IPS-20b (cell line): ENCODE data around the gene ERI3.

ENCODE experiments used
- H3K27ac ChIP-seq: one replicate; pipeline ENCODE4 v1.5.1; 2013; ENCODE audit warnings: low read length
- H3K27me3 ChIP-seq: 2 replicates; pipeline ENCODE4 v1.6.1; 2013; ENCODE audit warnings: mild to moderate bottlenecking, low read length, inconsistent platforms; ENCODE audit not compliant: insufficient read depth
- H3K36me3 ChIP-seq: 2 replicates; pipeline ENCODE4 v1.6.1; 2013; ENCODE audit warnings: low read depth, mild to moderate bottlenecking, inconsistent platforms, low read length, moderate library complexity; ENCODE audit not compliant: insufficient read depth
- H3K4me1 ChIP-seq: 2 replicates; pipeline ENCODE4 v1.6.1; 2013; ENCODE audit warnings: mild to moderate bottlenecking, control low read depth, inconsistent platforms, low read length, moderate library complexity; ENCODE audit not compliant: insufficient read depth
- H3K4me3 ChIP-seq: 2 replicates; pipeline ENCODE4 v1.5.1; 2013; ENCODE audit warnings: mild to moderate bottlenecking, low read length, inconsistent platforms
- H3K9ac ChIP-seq: 2 replicates; pipeline ENCODE4 v1.6.1; 2013; ENCODE audit warnings: low read depth, mild to moderate bottlenecking, inconsistent platforms, low read length, moderate library complexity
- H3K9me3 ChIP-seq: 2 replicates; pipeline ENCODE4 v1.6.1; 2013; ENCODE audit warnings: mild to moderate bottlenecking, low read depth, low read length, inconsistent platforms; ENCODE audit not compliant: insufficient read depth

Gene ERI3

DNA sequence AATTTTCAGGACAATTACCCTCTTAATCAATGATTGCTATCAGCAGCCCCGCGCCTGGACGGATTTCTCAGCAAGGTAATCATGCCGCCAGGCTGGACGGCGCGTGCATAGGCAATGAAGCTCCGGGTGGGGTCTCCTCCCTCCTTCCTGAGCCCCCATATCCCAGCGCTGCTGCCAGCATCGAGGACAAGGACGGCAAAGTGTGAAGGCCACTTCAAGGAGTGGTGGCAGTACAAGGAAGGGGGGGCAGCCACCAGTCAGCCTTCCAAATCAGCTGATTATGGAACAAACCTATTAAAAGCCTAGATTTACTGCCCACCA, 90.6 kb downstream of the ERI3 start:
- Histone ChIP-seq H3K27me3 (no peaks in the 10 kb centered on the region), H3K36me3 (no peaks in the 10 kb centered on the region), H3K9ac (no peak overlapping the region), H3K9me3 (no peaks in the 10 kb centered on the region), H3K27ac (no peak overlapping the region), H3K4me3 (no peak overlapping the region), H3K4me1 (peaks cover 9% of the 10 kb centered on the region; the same call in 1 of the 2 replicates)

DNA sequence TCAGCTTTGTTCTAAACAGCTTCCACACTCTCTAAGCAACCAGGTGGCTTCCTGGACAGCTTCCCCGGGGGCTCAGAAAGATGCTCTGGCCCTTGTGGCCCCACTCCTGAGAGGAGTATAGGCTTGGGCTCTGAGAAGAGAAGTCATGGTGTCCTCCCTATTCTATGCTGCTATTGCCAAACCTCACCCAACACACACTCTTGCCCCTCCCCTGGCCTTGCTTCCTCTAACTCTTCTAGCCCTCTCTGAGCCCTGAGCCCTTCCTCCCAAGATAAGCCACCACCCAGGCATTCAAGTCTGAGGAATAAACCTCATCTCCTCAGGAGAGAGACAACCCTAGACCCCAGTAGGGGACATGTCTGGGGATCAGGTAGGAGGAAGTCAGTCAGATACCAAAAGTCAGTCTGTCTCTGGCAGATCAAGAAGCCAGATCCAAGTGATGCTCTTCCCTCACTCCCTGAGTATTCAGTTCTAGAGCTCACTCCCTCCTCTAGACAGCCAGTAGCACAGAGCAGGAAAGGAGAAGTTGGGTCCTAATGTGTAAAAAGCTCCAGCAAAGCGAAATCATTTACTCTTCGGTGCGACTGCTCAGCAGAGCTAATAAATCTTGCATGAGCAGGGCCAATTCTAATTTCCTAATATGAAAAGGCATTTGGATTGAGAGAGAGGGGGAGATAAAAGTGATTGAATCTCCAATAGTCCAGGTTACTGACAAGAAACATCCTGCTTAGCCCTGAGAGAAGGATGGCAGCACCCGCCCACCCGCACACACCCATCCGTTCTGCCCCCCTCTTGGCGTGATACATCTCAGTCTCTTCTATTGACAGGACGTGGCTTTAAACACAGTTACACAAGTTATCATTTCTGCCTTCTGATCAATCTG, 91.2 kb downstream of the ERI3 start:
- no peaks in the 10 kb centered on the region for H3K27me3 ChIP-seq
- H3K36me3 ChIP-seq, result no peaks in the 10 kb centered on the region
- H3K4me1 ChIP-seq, result peaks cover 9% of the 10 kb centered on the region; the same call in 1 of the 2 replicates
- no peaks in the 10 kb centered on the region for H3K9me3 ChIP-seq
- no peak overlapping the region for H3K4me3 ChIP-seq
- H3K9ac ChIP-seq, result no peak overlapping the region
- no peak overlapping the region for H3K27ac ChIP-seq

DNA sequence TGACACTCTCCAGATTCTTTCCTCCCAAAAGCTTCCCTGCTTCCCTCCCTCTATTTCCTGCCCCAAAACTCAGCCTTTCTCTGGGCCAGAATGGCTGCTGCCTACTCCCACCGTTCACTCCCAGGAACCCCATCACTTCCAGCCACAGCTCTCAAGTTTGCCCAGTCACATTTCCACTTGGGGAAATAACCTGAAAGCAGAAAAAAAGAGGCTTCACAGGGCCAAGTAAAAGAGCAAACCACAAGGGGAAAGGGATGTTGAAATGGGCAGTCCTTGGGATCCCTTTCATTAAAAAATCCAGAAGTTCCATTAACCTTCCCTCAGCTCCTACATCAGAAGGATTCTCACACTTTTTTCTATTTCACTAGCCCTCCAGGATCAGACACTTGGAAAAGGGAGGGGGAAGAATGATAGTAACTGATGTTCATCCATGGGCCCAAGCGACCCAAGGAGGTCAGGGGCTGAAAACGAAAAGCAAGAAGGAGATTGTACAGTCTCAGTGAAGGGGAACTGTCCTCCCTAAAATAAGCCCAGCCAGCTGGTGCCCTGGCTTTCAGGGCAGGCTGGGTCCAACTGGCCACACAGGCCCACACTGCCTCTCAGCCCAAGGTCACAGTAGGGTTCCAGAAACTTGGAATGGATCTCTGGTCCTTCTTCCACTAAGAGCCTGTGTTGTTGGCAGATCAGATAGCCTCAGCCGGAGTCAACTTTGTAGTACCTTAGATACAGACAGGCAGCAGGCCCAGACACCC, 92.1 kb downstream of the ERI3 start:
- Histone ChIP-seq H3K9ac (no peak overlapping the region), H3K4me1 (peaks cover 9% of the 10 kb centered on the region; the same call in 1 of the 2 replicates), H3K27me3 (no peaks in the 10 kb centered on the region), H3K4me3 (no peak overlapping the region), H3K9me3 (no peaks in the 10 kb centered on the region), H3K36me3 (no peaks in the 10 kb centered on the region), H3K27ac (no peak overlapping the region)

DNA sequence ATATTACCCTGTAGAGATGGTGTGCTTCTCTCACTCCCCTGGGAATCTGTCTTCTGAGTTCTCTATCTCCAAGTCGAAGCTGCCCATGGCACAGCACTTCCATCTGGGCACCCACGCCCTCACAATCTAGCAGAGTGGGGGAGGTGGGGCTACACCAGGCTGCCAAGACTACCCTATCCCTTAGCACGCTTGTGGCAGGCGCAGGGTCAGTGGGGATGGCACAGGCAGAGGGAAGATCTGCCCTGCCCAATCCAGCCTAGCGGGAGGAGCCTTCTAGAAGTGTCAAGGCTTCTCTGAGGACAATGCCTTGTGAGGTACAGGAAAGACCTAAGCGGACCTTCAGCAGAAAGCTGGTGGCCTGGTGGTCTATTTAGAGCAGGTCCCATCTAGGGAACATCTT, 92.6 kb downstream of the ERI3 start:
- no peaks in the 10 kb centered on the region for H3K9me3 ChIP-seq
- peaks cover 9% of the 10 kb centered on the region; the same call in 1 of the 2 replicates for H3K4me1 ChIP-seq
- H3K36me3 ChIP-seq, result no peaks in the 10 kb centered on the region
- H3K27ac ChIP-seq, result no peak overlapping the region
- no peaks in the 10 kb centered on the region for H3K27me3 ChIP-seq
- H3K4me3 ChIP-seq, result no peak overlapping the region
- H3K9ac ChIP-seq, result no peak overlapping the region

DNA sequence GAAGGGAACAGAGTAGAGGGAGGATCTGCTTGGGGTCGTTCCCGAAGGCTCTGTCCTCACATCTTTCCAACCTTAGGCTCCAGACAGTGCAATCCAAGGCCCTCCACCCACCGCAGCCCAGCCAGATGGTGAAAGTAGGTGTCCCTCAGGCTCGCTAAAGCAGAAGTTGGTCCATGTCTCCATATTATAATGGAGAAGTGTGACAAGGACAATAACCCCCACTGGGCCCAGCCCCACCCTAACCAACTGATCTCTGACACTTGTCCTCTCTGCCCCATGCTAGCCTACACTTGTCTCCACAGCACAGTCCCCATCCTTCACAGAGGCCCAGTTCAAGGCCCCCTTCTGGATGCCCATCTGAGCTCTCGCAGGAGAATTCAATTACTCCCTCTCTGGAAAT, 93.1 kb downstream of the ERI3 start:
- Histone ChIP-seq H3K4me3 (no peak overlapping the region; the same call in 1 of the 2 replicates), H3K4me1 (peaks cover 9% of the 10 kb centered on the region; the same call in 1 of the 2 replicates), H3K9ac (no peak overlapping the region), H3K27ac (no peak overlapping the region), H3K36me3 (no peaks in the 10 kb centered on the region), H3K27me3 (no peaks in the 10 kb centered on the region), H3K9me3 (no peaks in the 10 kb centered on the region)

DNA sequence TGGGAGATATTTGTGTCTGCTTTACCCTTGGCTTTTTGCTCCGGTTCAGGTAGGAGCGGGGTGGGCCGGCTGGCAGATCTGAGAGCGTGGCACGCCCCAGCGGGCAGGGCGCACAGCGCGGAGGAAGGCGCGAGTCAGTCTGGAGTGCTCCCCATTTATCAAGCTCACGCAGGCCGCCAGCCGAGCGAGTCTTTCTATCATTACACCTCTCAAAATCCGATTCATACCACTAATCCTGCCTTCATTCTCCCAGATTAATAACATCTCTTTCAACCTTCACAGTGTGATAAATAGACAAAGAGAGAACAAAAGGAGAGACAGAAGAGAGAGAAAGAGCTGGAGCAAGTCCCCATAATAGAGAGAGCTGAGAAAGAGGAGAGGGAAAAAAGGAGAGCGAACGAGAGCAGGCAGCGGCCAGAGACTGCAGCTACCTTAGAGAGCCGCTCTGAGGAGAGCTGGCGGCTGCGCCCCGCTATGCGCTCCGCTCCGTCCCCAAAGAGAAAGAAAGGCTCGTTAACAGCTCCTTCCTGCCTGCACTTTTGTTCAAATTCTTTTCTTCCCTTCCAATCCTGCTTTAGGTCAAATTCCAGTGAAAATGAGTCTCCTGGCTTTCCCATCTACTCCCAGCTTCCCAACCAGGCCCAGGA, 93.8 kb downstream of the ERI3 start:
- Histone ChIP-seq H3K4me1 (peaks cover 9% of the 10 kb centered on the region; the same call in 1 of the 2 replicates), H3K4me3 (no peak overlapping the region; the same call in 1 of the 2 replicates), H3K9me3 (no peaks in the 10 kb centered on the region), H3K36me3 (peaks cover 5% of the 10 kb centered on the region), H3K9ac (no peak overlapping the region), H3K27me3 (no peaks in the 10 kb centered on the region), H3K27ac (no peak overlapping the region)

DNA sequence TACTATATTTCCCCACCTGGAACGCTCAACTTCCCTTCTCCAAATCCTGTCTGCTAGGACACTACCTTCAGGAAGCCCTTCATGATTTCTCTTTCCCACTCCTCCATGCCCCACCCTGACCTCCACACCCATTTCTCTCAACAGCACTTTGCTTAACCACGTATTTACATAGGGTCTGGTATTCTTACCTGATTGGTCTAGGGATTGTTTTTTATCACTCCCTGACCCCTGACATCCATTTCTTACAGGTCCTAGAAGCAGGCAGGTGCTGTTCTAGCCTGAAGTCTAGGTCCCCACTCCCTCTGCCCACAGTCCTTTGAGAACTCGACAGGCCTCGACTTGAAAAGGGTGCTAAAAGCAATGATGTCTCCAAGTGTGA, 94.3 kb downstream of the ERI3 start:
- no peaks in the 10 kb centered on the region for H3K27me3 ChIP-seq
- no peak overlapping the region for H3K27ac ChIP-seq
- no peaks in the 10 kb centered on the region for H3K9me3 ChIP-seq
- H3K4me1 ChIP-seq, result peaks cover 9% of the 10 kb centered on the region; the same call in 1 of the 2 replicates
- H3K9ac ChIP-seq, result no peak overlapping the region
- H3K4me3 ChIP-seq, result no peak overlapping the region
- H3K36me3 ChIP-seq, result peaks cover 8% of the 10 kb centered on the region

DNA sequence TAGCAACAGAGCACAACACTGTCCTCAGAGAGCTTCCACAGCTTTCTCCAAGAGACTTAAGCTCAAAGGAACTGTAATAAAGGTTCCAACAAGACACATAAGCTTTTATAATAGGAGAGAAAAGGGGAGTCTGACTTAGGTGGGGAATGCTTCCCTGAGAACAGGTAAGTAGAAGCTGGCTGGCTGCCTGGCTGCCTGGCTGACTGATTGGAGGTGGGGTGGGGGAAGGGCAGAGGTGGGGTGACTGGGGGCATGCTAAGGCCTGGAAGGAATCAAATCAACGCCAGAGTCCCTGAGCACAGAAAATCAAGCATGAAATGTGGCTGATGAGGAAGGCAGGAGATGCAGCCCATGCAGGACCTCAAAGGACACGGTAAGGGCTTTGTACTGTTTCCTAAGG, 96.0 kb downstream of the ERI3 start:
- H3K36me3 ChIP-seq, result peaks cover 14% of the 10 kb centered on the region
- no peaks in the 10 kb centered on the region for H3K9me3 ChIP-seq
- no peaks in the 10 kb centered on the region for H3K27me3 ChIP-seq
- peaks cover 6% of the 10 kb centered on the region; the same call in 1 of the 2 replicates for H3K4me1 ChIP-seq
- H3K27ac ChIP-seq, result no peak overlapping the region
- no peak overlapping the region for H3K9ac ChIP-seq
- H3K4me3 ChIP-seq, result no peak overlapping the region

DNA sequence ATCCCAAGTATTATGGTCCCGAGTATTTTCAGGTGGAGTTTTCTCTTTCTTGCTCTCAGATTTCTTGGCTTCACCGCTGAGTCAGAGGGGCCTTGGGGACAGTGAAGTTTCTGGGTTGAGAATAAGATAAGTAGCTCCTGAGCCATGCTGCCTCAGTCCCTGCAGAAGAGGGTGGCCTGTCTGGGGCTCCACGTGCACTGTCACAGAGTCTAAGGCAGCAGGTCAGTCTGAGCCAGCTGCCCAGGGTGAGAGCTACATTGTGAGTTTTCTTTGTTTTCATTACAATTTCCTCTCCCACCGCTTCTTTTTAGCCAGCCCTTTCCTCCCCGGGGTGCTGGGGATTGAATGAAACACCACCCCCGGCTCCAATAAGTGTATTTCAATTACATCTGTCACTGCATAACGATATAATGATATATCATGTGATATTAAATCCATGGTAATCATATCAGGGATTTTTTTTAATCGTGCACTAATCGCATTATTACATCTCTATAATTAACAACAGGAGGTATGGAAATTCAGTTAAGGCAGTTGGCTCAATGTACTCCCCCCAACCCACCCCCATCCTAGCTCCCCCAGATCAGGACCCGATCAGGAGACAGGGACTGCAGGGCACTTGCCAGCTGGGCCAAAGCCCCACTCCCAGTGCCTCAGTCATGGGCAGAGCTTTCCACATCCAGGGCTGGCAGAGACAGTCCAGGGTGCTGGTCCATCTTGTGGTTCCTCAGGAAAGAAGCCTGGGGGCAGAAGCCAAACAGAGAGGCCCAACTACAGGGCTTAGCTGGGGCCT, 98.1 kb downstream of the ERI3 start:
- H3K36me3 ChIP-seq, result peaks cover 14% of the 10 kb centered on the region
- no peak overlapping the region for H3K4me3 ChIP-seq
- no peak overlapping the region for H3K27ac ChIP-seq
- peaks cover 4% of the 10 kb centered on the region; the same call in 1 of the 2 replicates for H3K4me1 ChIP-seq
- no peak overlapping the region for H3K9ac ChIP-seq
- no peaks in the 10 kb centered on the region for H3K9me3 ChIP-seq
- H3K27me3 ChIP-seq, result no peaks in the 10 kb centered on the region

DNA sequence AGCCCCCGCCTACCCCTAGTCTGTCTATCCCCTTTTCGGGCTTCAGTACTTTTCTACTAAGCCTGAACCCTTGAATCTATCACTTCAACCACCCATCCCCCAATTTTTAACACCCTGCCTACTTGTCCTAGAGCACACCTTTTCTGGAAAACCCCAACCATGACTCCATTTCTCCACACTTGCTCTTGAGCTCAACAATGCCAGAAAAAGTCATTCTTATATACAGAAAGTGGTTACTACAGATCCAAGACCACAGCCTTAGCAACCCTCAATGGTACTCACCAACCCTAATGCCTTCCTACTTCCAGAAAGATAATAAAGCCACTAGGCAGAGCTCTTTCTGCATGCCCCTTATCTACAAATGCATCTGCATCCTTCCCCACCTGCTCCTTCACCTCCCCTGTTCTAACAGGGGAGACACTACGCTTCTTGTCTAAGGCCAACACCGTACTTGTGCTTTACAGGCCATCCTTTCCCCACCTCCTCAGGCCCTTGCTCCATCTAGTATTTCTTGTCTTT, 100.6 kb downstream of the ERI3 start:
- no peaks in the 10 kb centered on the region for H3K27me3 ChIP-seq
- no peaks in the 10 kb centered on the region; the same call in 1 of the 2 replicates for H3K4me1 ChIP-seq
- no peak overlapping the region for H3K9ac ChIP-seq
- H3K36me3 ChIP-seq, result peaks cover 14% of the 10 kb centered on the region
- no peaks in the 10 kb centered on the region for H3K9me3 ChIP-seq
- no peak overlapping the region for H3K27ac ChIP-seq
- H3K4me3 ChIP-seq, result no peak overlapping the region
